Measurements from ENCODE around the gene CDKAL1.

- TF ChIP-seq CTCF (IDR thresholded peaks at IDR 0.05): no peak
- no peak for TF ChIP-seq POLR2A (IDR thresholded peaks at IDR 0.05)
- no peak for TF ChIP-seq EP300 (IDR thresholded peaks at IDR 0.05)
- no peak for TF ChIP-seq POLR2AphosphoS5 (IDR thresholded peaks at IDR 0.05)
Measured at GRCh38 chr6:20492099-20492498, 42.2 kb upstream of the CDKAL1 start.
